ENCODE measurements around the gene PSMC3IP.

GRCh38 chr17:42553161-42553818, 24.2 kb downstream of the PSMC3IP start:
- TF ChIP-seq, protein P1, sequence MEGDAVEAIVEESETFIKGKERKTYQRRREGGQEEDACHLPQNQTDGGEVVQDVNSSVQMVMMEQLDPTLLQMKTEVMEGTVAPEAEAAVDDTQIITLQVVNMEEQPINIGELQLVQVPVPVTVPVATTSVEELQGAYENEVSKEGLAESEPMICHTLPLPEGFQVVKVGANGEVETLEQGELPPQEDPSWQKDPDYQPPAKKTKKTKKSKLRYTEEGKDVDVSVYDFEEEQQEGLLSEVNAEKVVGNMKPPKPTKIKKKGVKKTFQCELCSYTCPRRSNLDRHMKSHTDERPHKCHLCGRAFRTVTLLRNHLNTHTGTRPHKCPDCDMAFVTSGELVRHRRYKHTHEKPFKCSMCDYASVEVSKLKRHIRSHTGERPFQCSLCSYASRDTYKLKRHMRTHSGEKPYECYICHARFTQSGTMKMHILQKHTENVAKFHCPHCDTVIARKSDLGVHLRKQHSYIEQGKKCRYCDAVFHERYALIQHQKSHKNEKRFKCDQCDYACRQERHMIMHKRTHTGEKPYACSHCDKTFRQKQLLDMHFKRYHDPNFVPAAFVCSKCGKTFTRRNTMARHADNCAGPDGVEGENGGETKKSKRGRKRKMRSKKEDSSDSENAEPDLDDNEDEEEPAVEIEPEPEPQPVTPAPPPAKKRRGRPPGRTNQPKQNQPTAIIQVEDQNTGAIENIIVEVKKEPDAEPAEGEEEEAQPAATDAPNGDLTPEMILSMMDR (IDR thresholded peaks at IDR 0.05): no peak
- no peak for TF ChIP-seq ELF4 (CRISPR knock-in tag; IDR thresholded peaks at IDR 0.05; ENCODE audit: low read depth)
- TF ChIP-seq, protein P2, sequence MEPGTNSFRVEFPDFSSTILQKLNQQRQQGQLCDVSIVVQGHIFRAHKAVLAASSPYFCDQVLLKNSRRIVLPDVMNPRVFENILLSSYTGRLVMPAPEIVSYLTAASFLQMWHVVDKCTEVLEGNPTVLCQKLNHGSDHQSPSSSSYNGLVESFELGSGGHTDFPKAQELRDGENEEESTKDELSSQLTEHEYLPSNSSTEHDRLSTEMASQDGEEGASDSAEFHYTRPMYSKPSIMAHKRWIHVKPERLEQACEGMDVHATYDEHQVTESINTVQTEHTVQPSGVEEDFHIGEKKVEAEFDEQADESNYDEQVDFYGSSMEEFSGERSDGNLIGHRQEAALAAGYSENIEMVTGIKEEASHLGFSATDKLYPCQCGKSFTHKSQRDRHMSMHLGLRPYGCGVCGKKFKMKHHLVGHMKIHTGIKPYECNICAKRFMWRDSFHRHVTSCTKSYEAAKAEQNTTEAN (CRISPR knock-in tag; IDR thresholded peaks at IDR 0.05): no peak
- no peak for TF ChIP-seq NFYB (CRISPR knock-in tag; conservative IDR thresholded peaks at IDR 0.05; ENCODE audit: low read depth)
- no peak for TF ChIP-seq NR2C2 (CRISPR knock-in tag; IDR thresholded peaks at IDR 0.05)
- TF ChIP-seq MLX (CRISPR knock-in tag; IDR thresholded peaks at IDR 0.05): no peak
- no peak for TF ChIP-seq NFE2L1 (CRISPR knock-in tag; IDR thresholded peaks at IDR 0.05)
- TF ChIP-seq ZNF121 (CRISPR knock-in tag; IDR thresholded peaks at IDR 0.05): no peak
- no peak for TF ChIP-seq FOXK1 (CRISPR knock-in tag; IDR thresholded peaks at IDR 0.05)
- TF ChIP-seq USF2 (CRISPR knock-in tag; IDR thresholded peaks at IDR 0.05): no peak
- TF ChIP-seq FOXJ3 (CRISPR knock-in tag; IDR thresholded peaks at IDR 0.05; ENCODE audit: borderline replicate concordance): no peak

Measured in WTC11 (cell line).